H1 (cell line): ENCODE results near the gene JAKMIP2. TPM values are rescaled to one million over a fixed set of nuclear protein-coding genes. Genes with fewer than 3 reads are reported as not detected.

Source experiments
- ASH2L ChIP-seq: fragments of 200-600, 300-600 bp; sonication (generic); IDR thresholded peaks from one replicate; pipeline ENCODE4 v1.7.1; 2017; ENCODE audit warnings: low read length
- RAD21 ChIP-seq, 2 experiments: IDR thresholded peaks in 1 of 2; conservative IDR thresholded peaks in 1 of 2; 2 replicates each; pipeline ENCODE4 v1.6.1; 2011; ENCODE audit warnings: low read depth in 2 of 2, low read length in 2 of 2, improper control_type of control experiment in 1 of 2, inconsistent platforms in 1 of 2, mild to moderate bottlenecking in 1 of 2, moderate library complexity in 1 of 2
- SIRT6 ChIP-seq: IDR thresholded peaks from one replicate; pipeline ENCODE4 v1.7.1; 2012; ENCODE audit warnings: low read length, inconsistent platforms
- TAF7 ChIP-seq: optimal IDR thresholded peaks from 2 replicates; pipeline ENCODE3; 2011; ENCODE audit warnings: low read depth, mild to moderate bottlenecking, inconsistent platforms, low read length, moderate library complexity, borderline replicate concordance
- polyA plus RNA-seq, 7 experiments: library from polyadenylated mRNA; depleted of rRNA in 3 of 7; stranded (reverse) in 5 of 7; unstranded in 2 of 7; fragments of >200 nt in 5 of 7; fragments of 200-250 nt in 2 of 7; gene quantifications; 1 replicate in 5 of 7; 2 replicates in 1 of 7; 4 replicates in 1 of 7; pipeline versions ENCODE4 v1.2.1 to v1.2.3, GENCODE V29; 2011 to 2013; ENCODE audit warnings: missing spikeins in 2 of 7, mixed read lengths in 2 of 7
- total RNA-seq: library from RNA; stranded (reverse); fragmentation: NEBNext Ultra II Directional; extraction: Animal tissue kit (Norgen Biotek cat#: 25700); gene quantifications from 2 replicates; pipeline ENCODE4 v1.2.1, GENCODE V29; 2021
- TF ChIP-seq, protein P1 (sequence below): fragments of 300-600 bp; sonication (generic); IDR thresholded peaks from 2 replicates; pipeline ENCODE4 v1.7.1; 2012; ENCODE audit warnings: low read length, moderate library complexity, mild to moderate bottlenecking, inconsistent platforms; ENCODE audit not compliant: insufficient replicate concordance
- TF ChIP-seq, protein P2 (sequence below), 3 experiments: IDR thresholded peaks; 1 replicate in 2 of 3; 2 replicates in 1 of 3; pipeline versions ENCODE4 v1.5.1 to v1.6.1; 2011; ENCODE audit warnings: low read length in 3 of 3, mild to moderate bottlenecking in 3 of 3, inconsistent platforms in 2 of 3, low read depth in 1 of 3, moderate library complexity in 1 of 3; ENCODE audit not compliant: insufficient read depth in 1 of 3; ENCODE audit errors: control extremely low read depth in 1 of 3

Gene JAKMIP2
- total and polyA plus RNA-seq, 2 of the 8 experiments (the other 6 are each of a cell fraction or from before 2014, with no cell fraction given), result 2.4 to 13.6 TPM

DNA sequence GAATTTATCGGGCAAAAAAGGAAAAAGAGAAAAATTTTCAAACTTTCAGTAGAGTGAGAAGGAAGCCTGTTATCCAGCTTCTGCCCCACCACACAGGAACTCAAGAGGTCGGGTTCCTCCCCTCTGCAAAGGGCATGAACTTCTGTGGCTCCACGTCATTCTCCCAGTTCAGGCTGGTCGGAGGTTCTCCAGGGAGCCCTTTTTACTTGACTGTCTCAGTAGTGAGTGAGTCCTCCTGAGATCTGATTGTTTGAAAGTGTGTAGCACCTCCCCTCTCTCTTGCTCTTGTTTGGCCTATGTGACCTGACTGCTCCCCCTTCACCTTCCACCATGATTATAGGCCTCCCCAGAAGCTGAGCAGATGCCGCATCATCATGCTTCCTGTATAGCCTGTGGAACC, 39.2 kb upstream of the JAKMIP2 start (continued):
- TF ChIP-seq, protein P1, sequence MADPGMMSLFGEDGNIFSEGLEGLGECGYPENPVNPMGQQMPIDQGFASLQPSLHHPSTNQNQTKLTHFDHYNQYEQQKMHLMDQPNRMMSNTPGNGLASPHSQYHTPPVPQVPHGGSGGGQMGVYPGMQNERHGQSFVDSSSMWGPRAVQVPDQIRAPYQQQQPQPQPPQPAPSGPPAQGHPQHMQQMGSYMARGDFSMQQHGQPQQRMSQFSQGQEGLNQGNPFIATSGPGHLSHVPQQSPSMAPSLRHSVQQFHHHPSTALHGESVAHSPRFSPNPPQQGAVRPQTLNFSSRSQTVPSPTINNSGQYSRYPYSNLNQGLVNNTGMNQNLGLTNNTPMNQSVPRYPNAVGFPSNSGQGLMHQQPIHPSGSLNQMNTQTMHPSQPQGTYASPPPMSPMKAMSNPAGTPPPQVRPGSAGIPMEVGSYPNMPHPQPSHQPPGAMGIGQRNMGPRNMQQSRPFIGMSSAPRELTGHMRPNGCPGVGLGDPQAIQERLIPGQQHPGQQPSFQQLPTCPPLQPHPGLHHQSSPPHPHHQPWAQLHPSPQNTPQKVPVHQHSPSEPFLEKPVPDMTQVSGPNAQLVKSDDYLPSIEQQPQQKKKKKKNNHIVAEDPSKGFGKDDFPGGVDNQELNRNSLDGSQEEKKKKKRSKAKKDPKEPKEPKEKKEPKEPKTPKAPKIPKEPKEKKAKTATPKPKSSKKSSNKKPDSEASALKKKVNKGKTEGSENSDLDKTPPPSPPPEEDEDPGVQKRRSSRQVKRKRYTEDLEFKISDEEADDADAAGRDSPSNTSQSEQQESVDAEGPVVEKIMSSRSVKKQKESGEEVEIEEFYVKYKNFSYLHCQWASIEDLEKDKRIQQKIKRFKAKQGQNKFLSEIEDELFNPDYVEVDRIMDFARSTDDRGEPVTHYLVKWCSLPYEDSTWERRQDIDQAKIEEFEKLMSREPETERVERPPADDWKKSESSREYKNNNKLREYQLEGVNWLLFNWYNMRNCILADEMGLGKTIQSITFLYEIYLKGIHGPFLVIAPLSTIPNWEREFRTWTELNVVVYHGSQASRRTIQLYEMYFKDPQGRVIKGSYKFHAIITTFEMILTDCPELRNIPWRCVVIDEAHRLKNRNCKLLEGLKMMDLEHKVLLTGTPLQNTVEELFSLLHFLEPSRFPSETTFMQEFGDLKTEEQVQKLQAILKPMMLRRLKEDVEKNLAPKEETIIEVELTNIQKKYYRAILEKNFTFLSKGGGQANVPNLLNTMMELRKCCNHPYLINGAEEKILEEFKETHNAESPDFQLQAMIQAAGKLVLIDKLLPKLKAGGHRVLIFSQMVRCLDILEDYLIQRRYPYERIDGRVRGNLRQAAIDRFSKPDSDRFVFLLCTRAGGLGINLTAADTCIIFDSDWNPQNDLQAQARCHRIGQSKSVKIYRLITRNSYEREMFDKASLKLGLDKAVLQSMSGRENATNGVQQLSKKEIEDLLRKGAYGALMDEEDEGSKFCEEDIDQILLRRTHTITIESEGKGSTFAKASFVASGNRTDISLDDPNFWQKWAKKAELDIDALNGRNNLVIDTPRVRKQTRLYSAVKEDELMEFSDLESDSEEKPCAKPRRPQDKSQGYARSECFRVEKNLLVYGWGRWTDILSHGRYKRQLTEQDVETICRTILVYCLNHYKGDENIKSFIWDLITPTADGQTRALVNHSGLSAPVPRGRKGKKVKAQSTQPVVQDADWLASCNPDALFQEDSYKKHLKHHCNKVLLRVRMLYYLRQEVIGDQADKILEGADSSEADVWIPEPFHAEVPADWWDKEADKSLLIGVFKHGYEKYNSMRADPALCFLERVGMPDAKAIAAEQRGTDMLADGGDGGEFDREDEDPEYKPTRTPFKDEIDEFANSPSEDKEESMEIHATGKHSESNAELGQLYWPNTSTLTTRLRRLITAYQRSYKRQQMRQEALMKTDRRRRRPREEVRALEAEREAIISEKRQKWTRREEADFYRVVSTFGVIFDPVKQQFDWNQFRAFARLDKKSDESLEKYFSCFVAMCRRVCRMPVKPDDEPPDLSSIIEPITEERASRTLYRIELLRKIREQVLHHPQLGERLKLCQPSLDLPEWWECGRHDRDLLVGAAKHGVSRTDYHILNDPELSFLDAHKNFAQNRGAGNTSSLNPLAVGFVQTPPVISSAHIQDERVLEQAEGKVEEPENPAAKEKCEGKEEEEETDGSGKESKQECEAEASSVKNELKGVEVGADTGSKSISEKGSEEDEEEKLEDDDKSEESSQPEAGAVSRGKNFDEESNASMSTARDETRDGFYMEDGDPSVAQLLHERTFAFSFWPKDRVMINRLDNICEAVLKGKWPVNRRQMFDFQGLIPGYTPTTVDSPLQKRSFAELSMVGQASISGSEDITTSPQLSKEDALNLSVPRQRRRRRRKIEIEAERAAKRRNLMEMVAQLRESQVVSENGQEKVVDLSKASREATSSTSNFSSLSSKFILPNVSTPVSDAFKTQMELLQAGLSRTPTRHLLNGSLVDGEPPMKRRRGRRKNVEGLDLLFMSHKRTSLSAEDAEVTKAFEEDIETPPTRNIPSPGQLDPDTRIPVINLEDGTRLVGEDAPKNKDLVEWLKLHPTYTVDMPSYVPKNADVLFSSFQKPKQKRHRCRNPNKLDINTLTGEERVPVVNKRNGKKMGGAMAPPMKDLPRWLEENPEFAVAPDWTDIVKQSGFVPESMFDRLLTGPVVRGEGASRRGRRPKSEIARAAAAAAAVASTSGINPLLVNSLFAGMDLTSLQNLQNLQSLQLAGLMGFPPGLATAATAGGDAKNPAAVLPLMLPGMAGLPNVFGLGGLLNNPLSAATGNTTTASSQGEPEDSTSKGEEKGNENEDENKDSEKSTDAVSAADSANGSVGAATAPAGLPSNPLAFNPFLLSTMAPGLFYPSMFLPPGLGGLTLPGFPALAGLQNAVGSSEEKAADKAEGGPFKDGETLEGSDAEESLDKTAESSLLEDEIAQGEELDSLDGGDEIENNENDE, result no peak
- TF ChIP-seq SIRT6, result no peak
- TF ChIP-seq TAF7, result no peak
- no peak for TF ChIP-seq RAD21 (IDR thresholded peaks at IDR 0.05 in 1 of 2, conservative IDR thresholded peaks at IDR 0.05 in 1 of 2; ENCODE audit: low read depth in 2 of 2, low read length in 2 of 2)
- no peak for TF ChIP-seq ASH2L
- TF ChIP-seq, protein P2, sequence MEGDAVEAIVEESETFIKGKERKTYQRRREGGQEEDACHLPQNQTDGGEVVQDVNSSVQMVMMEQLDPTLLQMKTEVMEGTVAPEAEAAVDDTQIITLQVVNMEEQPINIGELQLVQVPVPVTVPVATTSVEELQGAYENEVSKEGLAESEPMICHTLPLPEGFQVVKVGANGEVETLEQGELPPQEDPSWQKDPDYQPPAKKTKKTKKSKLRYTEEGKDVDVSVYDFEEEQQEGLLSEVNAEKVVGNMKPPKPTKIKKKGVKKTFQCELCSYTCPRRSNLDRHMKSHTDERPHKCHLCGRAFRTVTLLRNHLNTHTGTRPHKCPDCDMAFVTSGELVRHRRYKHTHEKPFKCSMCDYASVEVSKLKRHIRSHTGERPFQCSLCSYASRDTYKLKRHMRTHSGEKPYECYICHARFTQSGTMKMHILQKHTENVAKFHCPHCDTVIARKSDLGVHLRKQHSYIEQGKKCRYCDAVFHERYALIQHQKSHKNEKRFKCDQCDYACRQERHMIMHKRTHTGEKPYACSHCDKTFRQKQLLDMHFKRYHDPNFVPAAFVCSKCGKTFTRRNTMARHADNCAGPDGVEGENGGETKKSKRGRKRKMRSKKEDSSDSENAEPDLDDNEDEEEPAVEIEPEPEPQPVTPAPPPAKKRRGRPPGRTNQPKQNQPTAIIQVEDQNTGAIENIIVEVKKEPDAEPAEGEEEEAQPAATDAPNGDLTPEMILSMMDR (IDR thresholded peaks at IDR 0.05; ENCODE audit: control extremely low read depth in 1 of 3, insufficient read depth in 1 of 3, low read depth in 1 of 3, low read length in 3 of 3), result no peak
- TF ChIP-seq, all 59 proteins: peak for 0
